ENCODE data around the gene BNC2. TPM values are rescaled to one million over a fixed set of nuclear protein-coding genes. Genes with fewer than 3 reads are reported as not detected.
"Not testable (repeated sequence)": the region's sequence is repeated elsewhere in the genome, so short reads cannot be mapped to it uniquely, and the experiment has no call there.

The BNC2 gene
- total RNA-seq = 51.3 and 53.9 TPM in 2 replicates

- Histone ChIP-seq H3K79me2 (ENCODE audit: insufficient read depth, low read length) (peaks cover 47% of the 10 kb centered on the region), H3K4me3 (ENCODE audit: insufficient read depth, low read length) (peak within 1 kb of the TSS; percentile 89), H2AFZ (ENCODE audit: low read length) (peak within 1 kb of the TSS; percentile 85), H3K27ac (ENCODE audit: low read depth, low read length) (peak within 1 kb of the TSS; percentile 88), H4K20me1 (ENCODE audit: insufficient read depth, low read length) (no peaks in the 10 kb centered on the region), H3K4me2 (ENCODE audit: insufficient read depth, low read length) (peak within 1 kb of the TSS; percentile 92), H3K36me3 (ENCODE audit: insufficient read depth, low read length) (no peaks in the 10 kb centered on the region), H3K9me3 (ENCODE audit: low read depth, low read length) (no peaks in the 10 kb centered on the region), H3K27me3 (ENCODE audit: insufficient read depth, low read length) (no peaks in the 10 kb centered on the region), H3K4me1 (ENCODE audit: insufficient read depth, low read length) (peaks cover 39% of the 10 kb centered on the region)
- TF ChIP-seq CTCF (IDR thresholded peaks at IDR 0.05; ENCODE audit: extremely low read depth, low read depth, low read length) = no peak
- peak; percentile 89 for DNase-seq (ENCODE audit: insufficient read length, low spot score, missing footprints)
Measured at GRCh38 chr9:16870596-16871335, at the start of gene BNC2. Gene BNC2, minus strand, starts transcription at chr9:16870670. Its CDS starts 22 bp downstream, at chr9:16870648.

GRCh38 chr9:16918920-16919319, 48.5 kb upstream of the BNC2 start:
- Histone ChIP-seq H3K79me2 (ENCODE audit: insufficient read depth, low read length) (no peaks in the 10 kb centered on the region), H3K4me1 (ENCODE audit: insufficient read depth, low read length) (peaks cover 15% of the 10 kb centered on the region), H3K27me3 (ENCODE audit: insufficient read depth, low read length) (no peaks in the 10 kb centered on the region), H3K36me3 (ENCODE audit: insufficient read depth, low read length) (no peaks in the 10 kb centered on the region), H3K4me3 (ENCODE audit: insufficient read depth, low read length) (no peak overlapping the region), H3K4me2 (ENCODE audit: insufficient read depth, low read length) (no peak overlapping the region), H2AFZ (ENCODE audit: low read length) (no peak overlapping the region), H3K9me3 (ENCODE audit: low read depth, low read length) (no peaks in the 10 kb centered on the region), H3K27ac (ENCODE audit: low read depth, low read length) (no peak overlapping the region), H4K20me1 (ENCODE audit: insufficient read depth, low read length) (no peaks in the 10 kb centered on the region)
- TF ChIP-seq CTCF (IDR thresholded peaks at IDR 0.05; ENCODE audit: extremely low read depth, low read depth, low read length) = no peak
- DNase-seq (ENCODE audit: insufficient read length, low spot score, missing footprints) = no peak

- no peaks in the 10 kb centered on the region for H3K79me2 ChIP-seq (ENCODE audit: insufficient read depth, low read length)
- H3K4me1 ChIP-seq (ENCODE audit: insufficient read depth, low read length) = peaks cover 13% of the 10 kb centered on the region
- no peak overlapping the region for H3K4me3 ChIP-seq (ENCODE audit: insufficient read depth, low read length)
- H3K36me3 ChIP-seq (ENCODE audit: insufficient read depth, low read length) = no peaks in the 10 kb centered on the region
- no peaks in the 10 kb centered on the region for H3K9me3 ChIP-seq (ENCODE audit: low read depth, low read length)
- H2AFZ ChIP-seq (ENCODE audit: low read length) = peak overlapping the region; percentile 67
- DNase-seq (ENCODE audit: insufficient read length, low spot score, missing footprints) = peak; percentile 86
- no peak for TF ChIP-seq CTCF (IDR thresholded peaks at IDR 0.05; ENCODE audit: extremely low read depth, low read depth, low read length)
- H3K27ac ChIP-seq (ENCODE audit: low read depth, low read length) = no peak overlapping the region
- no peaks in the 10 kb centered on the region for H4K20me1 ChIP-seq (ENCODE audit: insufficient read depth, low read length)
- H3K27me3 ChIP-seq (ENCODE audit: insufficient read depth, low read length) = no peaks in the 10 kb centered on the region
- peak overlapping the region; percentile 26 for H3K4me2 ChIP-seq (ENCODE audit: insufficient read depth, low read length)
Measured at GRCh38 chr9:16915126-16915831, 44.8 kb upstream of the BNC2 start.

- Histone ChIP-seq H3K27ac (ENCODE audit: low read depth, low read length) (no peak overlapping the region), H3K27me3 (ENCODE audit: insufficient read depth, low read length) (no peaks in the 10 kb centered on the region), H4K20me1 (ENCODE audit: insufficient read depth, low read length) (no peaks in the 10 kb centered on the region), H3K4me1 (ENCODE audit: insufficient read depth, low read length) (peaks cover 13% of the 10 kb centered on the region), H3K4me2 (ENCODE audit: insufficient read depth, low read length) (no peak overlapping the region), H3K36me3 (ENCODE audit: insufficient read depth, low read length) (no peaks in the 10 kb centered on the region), H2AFZ (ENCODE audit: low read length) (peak overlapping the region; percentile 43), H3K9me3 (ENCODE audit: low read depth, low read length) (no peaks in the 10 kb centered on the region), H3K4me3 (ENCODE audit: insufficient read depth, low read length) (no peak overlapping the region), H3K79me2 (ENCODE audit: insufficient read depth, low read length) (no peaks in the 10 kb centered on the region)
- no peak for TF ChIP-seq CTCF (IDR thresholded peaks at IDR 0.05; ENCODE audit: extremely low read depth, low read depth, low read length)
- DNase-seq (ENCODE audit: insufficient read length, low spot score, missing footprints) = no peak
Measured at GRCh38 chr9:16912197-16912596, 41.7 kb upstream of the BNC2 start.

- H3K9me3 ChIP-seq (ENCODE audit: low read depth, low read length); H3K4me2 ChIP-seq (ENCODE audit: insufficient read depth, low read length); H3K4me3 ChIP-seq (ENCODE audit: insufficient read depth, low read length); H3K27me3 ChIP-seq (ENCODE audit: insufficient read depth, low read length); H3K27ac ChIP-seq (ENCODE audit: low read depth, low read length); H2AFZ ChIP-seq (ENCODE audit: low read length); H4K20me1 ChIP-seq (ENCODE audit: insufficient read depth, low read length); DNase-seq (ENCODE audit: insufficient read length, low spot score, missing footprints); H3K79me2 ChIP-seq (ENCODE audit: insufficient read depth, low read length); H3K36me3 ChIP-seq (ENCODE audit: insufficient read depth, low read length); H3K4me1 ChIP-seq (ENCODE audit: insufficient read depth, low read length): not testable (repeated sequence)
Measured at GRCh38 chr9:16908206-16908605, 37.7 kb upstream of the BNC2 start.
